Endothelial cell of umbilical vein (primary cell): ENCODE measurements around the gene JPH2. TPM values are rescaled to one million over a fixed set of nuclear protein-coding genes. Genes with fewer than 3 reads are reported as not detected.

Source experiments
- BruUV-seq: library from RNA; stranded (reverse); fragments of 400-500 nt; replicated peaks from 2 replicates; lab custom pipeline; 2021; lab: Mats Ljungman, UMichigan
- CTCF ChIA-PET: fragments of 300-600, 350-600 bp; sonication (Branson Sonifier 250); formaldehyde crosslinking; loops from one replicate; lab custom pipeline; 2021; ENCODE audit warnings: antibody characterized with exemption, inconsistent platforms; lab: Charles Lee
- POLR2A ChIA-PET: fragments of 300-600, 350-600 bp; sonication (Branson Sonifier 250); formaldehyde crosslinking; loops from one replicate; lab custom pipeline; 2021; ENCODE audit warnings: antibody characterized with exemption, inconsistent platforms; lab: Charles Lee
- DNase-seq: peaks from one replicate; pipeline ENCODE4 v3.0.0-alpha.2; 2011; ENCODE audit warnings: low read depth, low spot score
- FAIRE-seq: peaks from 2 replicates; lab custom pipeline; 2011; peaks lifted over from hg19 to GRCh38; lab: Jason Lieb, UNC
- H2AFZ ChIP-seq: 2 replicates; pipeline ENCODE4 v1.6.0; 2012; ENCODE audit warnings: low read depth, low read length, control low read depth, inconsistent platforms
- H3K27ac ChIP-seq: 2 replicates; pipeline ENCODE4 v1.5.1; 2011; ENCODE audit warnings: low read depth, mild to moderate bottlenecking, control low read depth, low read length, moderate library complexity; ENCODE audit not compliant: insufficient read depth
- H3K27me3 ChIP-seq, 2 experiments: 2 replicates each; pipeline versions ENCODE4 v1.6.0 to v1.6.1; 2011; ENCODE audit warnings: low read length in 2 of 2, mixed read lengths in 1 of 2; ENCODE audit not compliant: control insufficient read depth in 2 of 2, insufficient read depth in 2 of 2
- H3K36me3 ChIP-seq, 2 experiments: 2 replicates in 1 of 2; 3 replicates in 1 of 2; pipeline ENCODE4 v1.5.1; 2011; ENCODE audit warnings: low read length in 2 of 2, mild to moderate bottlenecking in 1 of 2, moderate library complexity in 1 of 2; ENCODE audit not compliant: control insufficient read depth in 2 of 2, insufficient read depth in 2 of 2; ENCODE audit errors: extremely low read depth in 1 of 2
- H3K4me1 ChIP-seq: 3 replicates; pipeline ENCODE4 v1.5.1; 2011; ENCODE audit warnings: mild to moderate bottlenecking, low read length; ENCODE audit not compliant: control insufficient read depth, insufficient read depth; ENCODE audit errors: extremely low read depth
- H3K4me2 ChIP-seq: 2 replicates; pipeline ENCODE4 v1.6.1; 2011; ENCODE audit warnings: low read length, control low read depth, mixed read lengths; ENCODE audit not compliant: insufficient read depth
- H3K4me3 ChIP-seq, 3 experiments: fragments of 200-600 bp in 1 of 3; sonication (generic), shearing (Covaris generic) in 1 of 3; replicated peaks in 1 of 3; 2 replicates each; pipeline ENCODE4 v1.5.1; 2011 to 2016; ENCODE audit warnings: control low read depth in 3 of 3, low read length in 3 of 3, mild to moderate bottlenecking in 2 of 3, inconsistent platforms in 1 of 3, low read depth in 1 of 3, moderate library complexity in 1 of 3; ENCODE audit not compliant: insufficient read depth in 1 of 3
- H3K79me2 ChIP-seq: 2 replicates; pipeline ENCODE4 v1.6.0; 2012; ENCODE audit warnings: low read length, inconsistent platforms; ENCODE audit not compliant: control insufficient read depth, insufficient read depth
- H3K9ac ChIP-seq: replicated peaks from 2 replicates; pipeline ENCODE3; 2011; ENCODE audit warnings: low read length, control low read depth; ENCODE audit not compliant: insufficient read depth; ENCODE audit errors: extremely low read depth
- H3K9me1 ChIP-seq: replicated peaks from 3 replicates; pipeline ENCODE4 v1.6.0; 2011; ENCODE audit warnings: mild to moderate bottlenecking, low read length; ENCODE audit not compliant: control insufficient read depth, insufficient read depth; ENCODE audit errors: extremely low read depth
- H3K9me3 ChIP-seq: replicated peaks from 2 replicates; pipeline ENCODE4 v1.5.1; 2012; ENCODE audit warnings: low read length, inconsistent platforms; ENCODE audit not compliant: control insufficient read depth, insufficient read depth
- H4K20me1 ChIP-seq: replicated peaks from 2 replicates; pipeline ENCODE3; 2011; ENCODE audit warnings: mild to moderate bottlenecking, low read length; ENCODE audit not compliant: control insufficient read depth, insufficient read depth; ENCODE audit errors: extremely low read depth
- CTCF ChIP-seq, 2 donors: IDR thresholded peaks; 1 replicate in 1 of 2; 2 replicates in 1 of 2; pipeline ENCODE4 v1.5.1; 2011; ENCODE audit warnings: low read length in 2 of 2, mild to moderate bottlenecking in 2 of 2, moderate library complexity in 2 of 2, control low read depth in 1 of 2, inconsistent platforms in 1 of 2, low read depth in 1 of 2; ENCODE audit not compliant: insufficient read depth in 1 of 2; ENCODE audit errors: extremely low read depth in 1 of 2
- EZH2 ChIP-seq: IDR thresholded peaks from 2 replicates; pipeline ENCODE4 v1.6.1; 2012; ENCODE audit warnings: borderline replicate concordance, low read depth, mild to moderate bottlenecking, moderate library complexity, low read length, inconsistent platforms; ENCODE audit not compliant: severe bottlenecking
- FOS ChIP-seq: IDR thresholded peaks from 2 replicates; pipeline ENCODE4 v1.6.1; 2011; ENCODE audit warnings: mild to moderate bottlenecking, low read length, moderate library complexity, borderline replicate concordance; ENCODE audit not compliant: insufficient read depth
- GATA2 ChIP-seq: IDR thresholded peaks from 2 replicates; pipeline ENCODE4 v1.7.0; 2011; ENCODE audit warnings: low read depth, mild to moderate bottlenecking, moderate library complexity, mixed read lengths, low read length; ENCODE audit not compliant: insufficient read length, insufficient read depth
- JUN ChIP-seq: IDR thresholded peaks from 2 replicates; pipeline ENCODE4 v1.6.1; 2011; ENCODE audit warnings: borderline replicate concordance, low read depth; ENCODE audit not compliant: insufficient read length, insufficient read depth
- MAX ChIP-seq: IDR thresholded peaks from 2 replicates; pipeline ENCODE4 v1.6.1; 2011; ENCODE audit not compliant: insufficient read depth, insufficient read length
- MYC ChIP-seq: IDR thresholded peaks from one replicate; pipeline ENCODE4 v1.6.1; 2011; ENCODE audit warnings: mild to moderate bottlenecking, low read depth, low read length
- POLR2A ChIP-seq: IDR thresholded peaks from 2 replicates; pipeline ENCODE4 v1.6.1; 2012; ENCODE audit warnings: low read depth, mild to moderate bottlenecking, control low read depth, low read length
- POLR2AphosphoS5 ChIP-seq: IDR thresholded peaks from 2 replicates; pipeline ENCODE4 v1.6.1; 2012; ENCODE audit warnings: low read depth, mild to moderate bottlenecking, control low read depth, low read length, moderate library complexity; ENCODE audit not compliant: insufficient read depth
- dilution Hi-C: fragments of 300-500 bp; cut with MboI; formaldehyde crosslinking; loops from one replicate; pipeline ENCODE4 v1.15.0; 2019; ENCODE audit warnings: low sequenced_read_pairs; ENCODE audit not compliant: extremely low pct_ligation_motif_present
- intact Hi-C: fragments of 100-400 bp; cut with micrococcal nuclease; formaldehyde crosslinking; loops from one replicate; pipeline ENCODE4 v1.10.0; 2022
- polyA plus RNA-seq, 4 experiments: library from polyadenylated mRNA; depleted of rRNA in 3 of 4; stranded (reverse) in 3 of 4; unstranded in 1 of 4; fragments of >200 nt; gene quantifications; 2 replicates each; pipeline versions ENCODE4 v1.2.1 to v1.2.3, GENCODE V29; 2011 to 2012; ENCODE audit warnings: missing spikeins in 1 of 4
- total RNA-seq: library from RNA; stranded (reverse); gene quantifications from 2 replicates; pipeline ENCODE4 v1.2.3, GENCODE V29; 2021

The JPH2 gene
- total and polyA plus RNA-seq, 2 donors (not counting 3 experiments of a cell fraction or from before 2014, with no cell fraction given), result not detected

- Histone ChIP-seq H4K20me1 (no peaks in the 10 kb centered on the region), H3K4me3 (no peak overlapping the region), H3K9me3 (no peaks in the 10 kb centered on the region), H3K27ac (no peak overlapping the region), H3K4me2 (no peak overlapping the region), H3K4me1 (no peaks in the 10 kb centered on the region), H3K79me2 (peaks cover 10% of the 10 kb centered on the region), H3K36me3 (peaks cover 14 to 20% of the 10 kb centered on the region in 2 experiments), H3K9me1 (no peaks in the 10 kb centered on the region), H3K9ac (no peak overlapping the region), H2AFZ (no peak overlapping the region), H3K27me3 (peaks cover 0 to 2% of the 10 kb centered on the region in 2 experiments)
- dilution Hi-C loops, result no loop called here
- DNase-seq (no peak), FAIRE-seq (no peak)
- BruUV-seq, result no TSS peak
- intact Hi-C loops, result no loop called here
- no peak for TF ChIP-seq FOS
- no peak for TF ChIP-seq GATA2
- no peak for TF ChIP-seq POLR2AphosphoS5
- TF ChIP-seq EZH2, result no peak
- TF ChIP-seq CTCF (IDR thresholded peaks at IDR 0.05; ENCODE audit: extremely low read depth in 1 of 2, insufficient read depth in 1 of 2, low read depth in 1 of 2, low read length in 2 of 2), result no peak
- TF ChIP-seq MAX, result no peak
- TF ChIP-seq POLR2A, result no peak
- no peak for TF ChIP-seq JUN
- no peak for TF ChIP-seq MYC
- CTCF ChIA-PET, result interaction anchor here (0.7 to 3.0 kb wide), 7 partner anchors 17 to 1163 kb away, joined by 3 to 24 read pairs (median 3); partner anchors contain the start of gene FITM2
- POLR2A ChIA-PET, result no interaction called here
Observed at GRCh38 chr20:44196271-44196670, 9.3 kb upstream of the JPH2 start.
